Neural progenitor cell (in vitro differentiated cells): ENCODE results near the gene ALS2CL.

ENCODE experiments used
- CTCF ChIP-seq: fragments of 200-600 bp; sonication (generic); IDR thresholded peaks from 2 replicates; pipeline ENCODE4 v1.5.1; 2017; ENCODE audit warnings: antibody characterized with exemption, mild to moderate bottlenecking
- EZH2 ChIP-seq: fragments of 200-600 bp; sonication (generic); IDR thresholded peaks from 2 replicates; pipeline ENCODE4 v1.6.1; 2017; ENCODE audit warnings: antibody characterized with exemption, mild to moderate bottlenecking, moderate library complexity
- EZH2phosphoT487 ChIP-seq: fragments of 200-600 bp; sonication (generic); IDR thresholded peaks from 2 replicates; pipeline ENCODE4 v1.6.1; 2017; ENCODE audit warnings: antibody characterized with exemption

- TF ChIP-seq EZH2 = no peak
- TF ChIP-seq CTCF = no peak
- TF ChIP-seq EZH2phosphoT487 = no peak
Observed at GRCh38 chr3:46676601-46677410, 16.7 kb downstream of the ALS2CL start.
